WTC11 (cell line): ENCODE measurements around the gene MYORG. TPM values are rescaled to one million over a fixed set of nuclear protein-coding genes. Genes with fewer than 3 reads are reported as not detected.

Experiments used
- ATAC-seq: fragments of 200-7000 bp; cut with Tn5 transposase; 2 replicates; pipeline ENCODE4 v1.10.0; 2021; ENCODE audit warnings: mild to moderate bottlenecking, moderate library complexity
- CTCF ChIA-PET: fragments of 300-600 bp; sonication (Branson Sonifier 250); formaldehyde crosslinking; loops from one replicate; lab custom pipeline; 2021; ENCODE audit warnings: antibody characterized with exemption; lab: Charles Lee
- POLR2A ChIA-PET: fragments of 350-600 bp; sonication (Branson Sonifier 250); formaldehyde crosslinking; loops from one replicate; lab custom pipeline; 2021; ENCODE audit warnings: antibody characterized with exemption; lab: Charles Lee
- DNase-seq: peaks from one replicate; pipeline ENCODE4 v3.0.0; 2021; ENCODE audit warnings: low spot score
- H3K27ac Mint-ChIP-seq: 2 replicates; pipeline ENCODE4 v1.8.0; 2021; ENCODE audit warnings: mixed read lengths
- H3K27me3 Mint-ChIP-seq: 2 replicates; pipeline ENCODE4 v1.8.0; 2021; ENCODE audit warnings: low read depth, mild to moderate bottlenecking, moderate library complexity, mixed read lengths
- H3K36me3 Mint-ChIP-seq: 2 replicates; pipeline ENCODE4 v1.8.0; 2021; ENCODE audit warnings: mixed read lengths
- H3K4me1 Mint-ChIP-seq: 2 replicates; pipeline ENCODE4 v1.8.0; 2022; ENCODE audit warnings: mixed read lengths
- H3K4me3 Mint-ChIP-seq: 2 replicates; pipeline ENCODE4 v1.8.0; 2021; ENCODE audit warnings: mild to moderate bottlenecking, moderate library complexity, mixed read lengths
- H3K9me3 Mint-ChIP-seq: 2 replicates; pipeline ENCODE4 v1.8.0; 2021; ENCODE audit warnings: mixed read lengths
- E2F4 ChIP-seq: sonication (generic); formaldehyde crosslinking; IDR thresholded peaks from 2 replicates; pipeline ENCODE4 v1.8.1; 2022; ENCODE audit warnings: low read depth, mild to moderate bottlenecking, moderate library complexity, missing genetic modification reagents, borderline replicate concordance
- ETV6 ChIP-seq: sonication (generic); formaldehyde crosslinking; IDR thresholded peaks from 2 replicates; pipeline ENCODE4 v1.8.1; 2022; ENCODE audit warnings: mild to moderate bottlenecking, missing genetic modification reagents
- FOXK1 ChIP-seq: sonication (generic); formaldehyde crosslinking; IDR thresholded peaks from 2 replicates; pipeline ENCODE4 v1.8.0; 2022; ENCODE audit warnings: mild to moderate bottlenecking, moderate library complexity, missing genetic modification reagents
- FOXP1 ChIP-seq: sonication (generic); formaldehyde crosslinking; IDR thresholded peaks from 2 replicates; pipeline ENCODE4 v1.8.0; 2022; ENCODE audit warnings: missing genetic modification reagents, mild to moderate bottlenecking, moderate library complexity, borderline replicate concordance
- GABPB1 ChIP-seq: sonication (generic); formaldehyde crosslinking; IDR thresholded peaks from 2 replicates; pipeline ENCODE4 v1.8.1; 2023; ENCODE audit warnings: mild to moderate bottlenecking, missing genetic modification reagents
- GRHL2 ChIP-seq: fragments of 250-450 bp; sonication (Bioruptor Pico); IDR thresholded peaks from 2 replicates; pipeline ENCODE4 v1.8.0; 2022; ENCODE audit warnings: mild to moderate bottlenecking, moderate library complexity; ENCODE audit not compliant: insufficient replicate concordance, severe bottlenecking
- GTF2I ChIP-seq: fragments of 250-450 bp; sonication (Bioruptor Pico); conservative IDR thresholded peaks from 2 replicates; pipeline ENCODE4 v1.4.0; 2021; ENCODE audit warnings: mild to moderate bottlenecking
- IRF1 ChIP-seq: sonication (generic); formaldehyde crosslinking; IDR thresholded peaks from 2 replicates; pipeline ENCODE4 v1.8.0; 2023; ENCODE audit warnings: missing genetic modification reagents
- JAZF1 ChIP-seq: fragments of 250-450 bp; sonication (Bioruptor Pico); IDR thresholded peaks from 2 replicates; pipeline ENCODE4 v1.9.0; 2021; ENCODE audit warnings: moderate library complexity, mild to moderate bottlenecking, inconsistent platforms
- NFYB ChIP-seq: sonication (generic); formaldehyde crosslinking; conservative IDR thresholded peaks from 2 replicates; pipeline ENCODE4 v1.8.0; 2022; ENCODE audit warnings: low read depth, missing genetic modification reagents
- PRDM15 ChIP-seq: sonication (generic); formaldehyde crosslinking; IDR thresholded peaks from 2 replicates; pipeline ENCODE4 v1.8.0; 2022; ENCODE audit warnings: missing genetic modification reagents
- TCF7 ChIP-seq: sonication (generic); formaldehyde crosslinking; IDR thresholded peaks from 2 replicates; pipeline ENCODE4 v1.8.0; 2022; ENCODE audit warnings: mild to moderate bottlenecking, low read depth, missing genetic modification reagents, moderate library complexity
- TEAD1 ChIP-seq: sonication (generic); formaldehyde crosslinking; IDR thresholded peaks from 2 replicates; pipeline ENCODE4 v1.8.0; 2022; ENCODE audit warnings: mild to moderate bottlenecking, missing genetic modification reagents
- total RNA-seq: library from RNA; stranded (reverse); gene quantifications from 3 replicates; pipeline ENCODE4 v1.2.3, GENCODE V29; 2021
- TF ChIP-seq, protein P1 (sequence below): sonication (generic); formaldehyde crosslinking; IDR thresholded peaks from 2 replicates; pipeline ENCODE4 v1.8.0; 2022; ENCODE audit warnings: mild to moderate bottlenecking, missing genetic modification reagents
- TF ChIP-seq, protein P2 (sequence below): sonication (generic); formaldehyde crosslinking; IDR thresholded peaks from 2 replicates; pipeline ENCODE4 v1.8.0; 2023; ENCODE audit warnings: mild to moderate bottlenecking, missing genetic modification reagents
- TF ChIP-seq, protein P3 (sequence below): sonication (generic); formaldehyde crosslinking; IDR thresholded peaks from 2 replicates; pipeline ENCODE4 v1.8.1; 2022; ENCODE audit warnings: mild to moderate bottlenecking, missing genetic modification reagents, moderate library complexity, borderline replicate concordance
- TF ChIP-seq, protein P4 (sequence below): fragments of 250-450 bp; sonication (Bioruptor Pico); IDR thresholded peaks from 2 replicates; pipeline ENCODE4 v1.9.0; 2021; ENCODE audit warnings: moderate library complexity, mild to moderate bottlenecking, inconsistent platforms, borderline replicate concordance
- TF ChIP-seq, protein P5 (sequence below): sonication (generic); formaldehyde crosslinking; IDR thresholded peaks from 2 replicates; pipeline ENCODE4 v1.8.1; 2023; ENCODE audit warnings: mild to moderate bottlenecking, moderate library complexity, missing genetic modification reagents

Gene MYORG
- total RNA-seq, 1 experiment from 2014 or later, result 18.9 TPM

GRCh38 chr9:34331196-34331595 is 45.5 kb downstream of the MYORG start:
- Mint-ChIP-seq H3K4me3 (no peak overlapping the region), H3K27me3 (no peaks in the 10 kb centered on the region; the same call in 1 of the 2 replicates), H3K9me3 (no peaks in the 10 kb centered on the region), H3K4me1 (peaks cover 59% of the 10 kb centered on the region), H3K27ac (no peak overlapping the region), H3K36me3 (no peaks in the 10 kb centered on the region)
- TF ChIP-seq, protein P1, sequence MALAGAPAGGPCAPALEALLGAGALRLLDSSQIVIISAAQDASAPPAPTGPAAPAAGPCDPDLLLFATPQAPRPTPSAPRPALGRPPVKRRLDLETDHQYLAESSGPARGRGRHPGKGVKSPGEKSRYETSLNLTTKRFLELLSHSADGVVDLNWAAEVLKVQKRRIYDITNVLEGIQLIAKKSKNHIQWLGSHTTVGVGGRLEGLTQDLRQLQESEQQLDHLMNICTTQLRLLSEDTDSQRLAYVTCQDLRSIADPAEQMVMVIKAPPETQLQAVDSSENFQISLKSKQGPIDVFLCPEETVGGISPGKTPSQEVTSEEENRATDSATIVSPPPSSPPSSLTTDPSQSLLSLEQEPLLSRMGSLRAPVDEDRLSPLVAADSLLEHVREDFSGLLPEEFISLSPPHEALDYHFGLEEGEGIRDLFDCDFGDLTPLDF (CRISPR knock-in tag), result no peak
- TF ChIP-seq TEAD1 (CRISPR knock-in tag) (no peak), TCF7 (no peak), NFYB (CRISPR knock-in tag) (no peak), GABPB1 (CRISPR knock-in tag) (no peak), GTF2I (CRISPR knock-in tag) (no peak), ETV6 (CRISPR knock-in tag) (no peak)
- TF ChIP-seq, protein P2, sequence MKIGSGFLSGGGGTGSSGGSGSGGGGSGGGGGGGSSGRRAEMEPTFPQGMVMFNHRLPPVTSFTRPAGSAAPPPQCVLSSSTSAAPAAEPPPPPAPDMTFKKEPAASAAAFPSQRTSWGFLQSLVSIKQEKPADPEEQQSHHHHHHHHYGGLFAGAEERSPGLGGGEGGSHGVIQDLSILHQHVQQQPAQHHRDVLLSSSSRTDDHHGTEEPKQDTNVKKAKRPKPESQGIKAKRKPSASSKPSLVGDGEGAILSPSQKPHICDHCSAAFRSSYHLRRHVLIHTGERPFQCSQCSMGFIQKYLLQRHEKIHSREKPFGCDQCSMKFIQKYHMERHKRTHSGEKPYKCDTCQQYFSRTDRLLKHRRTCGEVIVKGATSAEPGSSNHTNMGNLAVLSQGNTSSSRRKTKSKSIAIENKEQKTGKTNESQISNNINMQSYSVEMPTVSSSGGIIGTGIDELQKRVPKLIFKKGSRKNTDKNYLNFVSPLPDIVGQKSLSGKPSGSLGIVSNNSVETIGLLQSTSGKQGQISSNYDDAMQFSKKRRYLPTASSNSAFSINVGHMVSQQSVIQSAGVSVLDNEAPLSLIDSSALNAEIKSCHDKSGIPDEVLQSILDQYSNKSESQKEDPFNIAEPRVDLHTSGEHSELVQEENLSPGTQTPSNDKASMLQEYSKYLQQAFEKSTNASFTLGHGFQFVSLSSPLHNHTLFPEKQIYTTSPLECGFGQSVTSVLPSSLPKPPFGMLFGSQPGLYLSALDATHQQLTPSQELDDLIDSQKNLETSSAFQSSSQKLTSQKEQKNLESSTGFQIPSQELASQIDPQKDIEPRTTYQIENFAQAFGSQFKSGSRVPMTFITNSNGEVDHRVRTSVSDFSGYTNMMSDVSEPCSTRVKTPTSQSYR (CRISPR knock-in tag), result no peak
- ATAC-seq (no peak), DNase-seq (no peak)
- ChIA-PET CTCF (interaction anchor here (1.3 to 7.0 kb wide), 2 partner anchors 47 to 73 kb away, joined by 8 to 168 read pairs; partner anchors contain the start of gene MYORG), POLR2A (no interaction called here)

DNA sequence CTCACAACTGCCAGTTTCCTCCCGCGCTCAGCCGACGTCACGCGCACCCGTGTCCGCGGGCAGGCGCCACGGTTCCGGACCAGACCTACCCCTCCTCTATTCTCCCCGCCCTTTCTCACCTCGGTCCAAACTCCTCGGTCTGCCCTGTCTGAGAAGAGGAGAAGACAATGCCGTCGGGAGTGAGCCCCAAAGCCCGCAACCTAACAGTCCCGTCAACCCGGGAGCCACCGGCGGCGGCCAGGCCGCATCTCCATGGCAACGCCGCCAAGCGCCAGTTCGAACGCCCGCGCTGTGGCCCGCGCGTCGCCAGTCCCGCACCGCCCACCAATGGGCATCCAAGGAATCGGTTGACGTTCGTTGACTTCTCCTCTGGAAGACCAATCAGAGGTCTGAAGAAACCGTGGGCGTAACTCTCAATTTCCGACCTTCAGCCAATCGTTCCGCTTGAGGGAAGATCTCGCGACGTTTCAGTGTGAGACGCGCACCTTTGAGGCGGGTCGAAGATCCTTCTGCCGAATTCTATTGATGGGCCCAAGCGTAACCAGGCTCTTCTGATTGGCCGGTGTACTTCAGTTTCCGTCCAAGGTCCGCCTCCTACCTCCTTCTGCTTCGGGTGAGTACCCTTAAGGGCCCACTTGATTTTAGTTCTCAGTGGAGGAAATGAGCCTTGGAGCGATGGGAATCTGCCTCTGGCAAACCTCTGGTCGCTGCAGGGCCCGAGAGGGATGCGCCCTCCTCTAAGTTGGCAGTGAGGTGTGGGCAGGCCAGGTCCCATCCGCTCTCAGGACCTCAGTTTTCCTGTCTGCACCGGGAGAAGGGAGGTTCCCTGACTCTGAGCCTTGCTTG is 47.5 kb downstream of the MYORG start, which contains the start of the genes KIF24 and NUDT2:
TSS of gene KIF24 (minus strand) at position 282 of the 846 bp plus-strand sequence. CDS start 17,922 bp downstream, outside the sequence.
TSS of gene NUDT2 (plus strand) at position 583 of the 846 bp plus-strand sequence. CDS start 9,471 bp downstream, outside the sequence.
- CTCF ChIA-PET, result no interaction called here
- peak; percentile 94 for ATAC-seq
- Mint-ChIP-seq H3K9me3 (no peaks in the 10 kb centered on the region), H3K4me1 (peaks cover 44% of the 10 kb centered on the region), H3K36me3 (no peaks in the 10 kb centered on the region), H3K27ac (peak within 1 kb of the TSS; percentile 99), H3K4me3 (peak within 1 kb of the TSS; percentile 96), H3K27me3 (no peaks in the 10 kb centered on the region; the same call in 1 of the 2 replicates)
- DNase-seq, result peak; percentile 97
- POLR2A ChIA-PET, result no interaction called here
- no peak for TF ChIP-seq IRF1 (CRISPR knock-in tag)
- TF ChIP-seq FOXK1 (CRISPR knock-in tag), result peak; percentile 43
- TF ChIP-seq, protein P3, sequence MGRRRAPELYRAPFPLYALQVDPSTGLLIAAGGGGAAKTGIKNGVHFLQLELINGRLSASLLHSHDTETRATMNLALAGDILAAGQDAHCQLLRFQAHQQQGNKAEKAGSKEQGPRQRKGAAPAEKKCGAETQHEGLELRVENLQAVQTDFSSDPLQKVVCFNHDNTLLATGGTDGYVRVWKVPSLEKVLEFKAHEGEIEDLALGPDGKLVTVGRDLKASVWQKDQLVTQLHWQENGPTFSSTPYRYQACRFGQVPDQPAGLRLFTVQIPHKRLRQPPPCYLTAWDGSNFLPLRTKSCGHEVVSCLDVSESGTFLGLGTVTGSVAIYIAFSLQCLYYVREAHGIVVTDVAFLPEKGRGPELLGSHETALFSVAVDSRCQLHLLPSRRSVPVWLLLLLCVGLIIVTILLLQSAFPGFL, result no peak
- TF ChIP-seq ETV6 (CRISPR knock-in tag), result peak; percentile 67
- TF ChIP-seq, protein P4, sequence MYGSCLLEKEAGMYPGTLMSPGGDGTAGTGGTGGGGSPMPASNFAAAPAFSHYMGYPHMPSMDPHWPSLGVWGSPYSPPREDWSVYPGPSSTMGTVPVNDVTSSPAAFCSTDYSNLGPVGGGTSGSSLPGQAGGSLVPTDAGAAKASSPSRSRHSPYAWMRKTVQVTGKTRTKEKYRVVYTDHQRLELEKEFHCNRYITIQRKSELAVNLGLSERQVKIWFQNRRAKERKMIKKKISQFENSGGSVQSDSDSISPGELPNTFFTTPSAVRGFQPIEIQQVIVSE (CRISPR knock-in tag), result no peak
- TF ChIP-seq E2F4 (CRISPR knock-in tag), result peak; percentile 95
- peak; percentile 81; the same call in 1 of the 2 replicates for TF ChIP-seq FOXP1 (CRISPR knock-in tag)
- no peak for TF ChIP-seq PRDM15
- no peak for TF ChIP-seq JAZF1 (CRISPR knock-in tag)
- TF ChIP-seq GRHL2, result no peak
- TF ChIP-seq, protein P5, sequence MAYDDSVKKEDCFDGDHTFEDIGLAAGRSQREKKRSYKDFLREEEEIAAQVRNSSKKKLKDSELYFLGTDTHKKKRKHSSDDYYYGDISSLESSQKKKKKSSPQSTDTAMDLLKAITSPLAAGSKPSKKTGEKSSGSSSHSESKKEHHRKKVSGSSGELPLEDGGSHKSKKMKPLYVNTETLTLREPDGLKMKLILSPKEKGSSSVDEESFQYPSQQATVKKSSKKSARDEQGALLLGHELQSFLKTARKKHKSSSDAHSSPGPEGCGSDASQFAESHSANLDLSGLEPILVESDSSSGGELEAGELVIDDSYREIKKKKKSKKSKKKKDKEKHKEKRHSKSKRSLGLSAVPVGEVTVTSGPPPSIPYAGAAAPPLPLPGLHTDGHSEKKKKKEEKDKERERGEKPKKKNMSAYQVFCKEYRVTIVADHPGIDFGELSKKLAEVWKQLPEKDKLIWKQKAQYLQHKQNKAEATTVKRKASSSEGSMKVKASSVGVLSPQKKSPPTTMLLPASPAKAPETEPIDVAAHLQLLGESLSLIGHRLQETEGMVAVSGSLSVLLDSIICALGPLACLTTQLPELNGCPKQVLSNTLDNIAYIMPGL (CRISPR knock-in tag), result no peak
